Stimulated activated naive CD4-positive, alpha-beta T cell (primary cell): Measurements from ENCODE around the gene SYVN1.
"Not testable (repeated sequence)": the region's sequence is repeated elsewhere in the genome, so short reads cannot be mapped to it uniquely, and the experiment has no call there.

Experiments used
- DNase-seq, 6 experiments: peaks; one replicate each; lab custom pipeline; 2025; lab: John Stamatoyannopoulos, UW

Gene SYVN1

GRCh38 chr11:65134240-65134951, at the start of gene SYVN1:
Gene SYVN1, minus strand, starts transcription at chr11:65134519. Its CDS starts 918 bp downstream, at chr11:65133601.
- peak; percentile 83 to 97 (median 88) for DNase-seq

GRCh38 chr11:65183201-65183891, 49.0 kb upstream of the SYVN1 start:
- DNase-seq, result no peak

- DNase-seq, result peak in 2 of 6 experiments; percentile 25 to 31
Measured at GRCh38 chr11:65182258-65183170, 48.2 kb upstream of the SYVN1 start.

- peak; percentile 15 to 67 (median 50) for DNase-seq
Measured at GRCh38 chr11:65181569-65182257, 47.4 kb upstream of the SYVN1 start, which contains the start of gene CAPN1. Gene CAPN1, plus strand, starts transcription at chr11:65181928. Its CDS starts 774 bp downstream, at chr11:65182702.

GRCh38 chr11:65180877-65181568, 46.7 kb upstream of the SYVN1 start:
- peak; percentile 21 to 59 (median 54) for DNase-seq

GRCh38 chr11:65174571-65175010, 40.3 kb upstream of the SYVN1 start:
- DNase-seq, result not testable (repeated sequence)

- DNase-seq, result no peak
Measured at GRCh38 chr11:65172600-65172999, 38.3 kb upstream of the SYVN1 start.

- no peak for DNase-seq
Measured at GRCh38 chr11:65170058-65170534, 35.8 kb upstream of the SYVN1 start, which contains the start of gene SPDYC. Gene SPDYC, plus strand, starts transcription at chr11:65170233. Its CDS starts 1,125 bp downstream, at chr11:65171358.

- no peak for DNase-seq
Measured at GRCh38 chr11:65169164-65169641, 34.9 kb upstream of the SYVN1 start.

- DNase-seq, result no peak
Measured at GRCh38 chr11:65167656-65168055, 33.3 kb upstream of the SYVN1 start.

GRCh38 chr11:65166893-65167292, 32.6 kb upstream of the SYVN1 start:
- no peak for DNase-seq

GRCh38 chr11:65165410-65166317, 31.3 kb upstream of the SYVN1 start:
- no peak for DNase-seq

GRCh38 chr11:65163684-65164083, 29.4 kb upstream of the SYVN1 start:
- DNase-seq, result no peak

GRCh38 chr11:65160643-65161042, 26.3 kb upstream of the SYVN1 start:
- no peak for DNase-seq

GRCh38 chr11:65159012-65159411, 24.7 kb upstream of the SYVN1 start:
- DNase-seq, result no peak

GRCh38 chr11:65157336-65157735, 23.0 kb upstream of the SYVN1 start:
- no peak for DNase-seq

GRCh38 chr11:65156926-65157325, 22.6 kb upstream of the SYVN1 start:
- DNase-seq, result no peak

- DNase-seq, result no peak
Measured at GRCh38 chr11:65156256-65156655, 21.9 kb upstream of the SYVN1 start.

- DNase-seq, result no peak
Measured at GRCh38 chr11:65152122-65152521, 17.8 kb upstream of the SYVN1 start.
